ENCODE data around the gene POLR3GL. TPM values are rescaled to one million over a fixed set of nuclear protein-coding genes. Genes with fewer than 3 reads are reported as not detected.

The POLR3GL gene
- 9.9 and 11.5 TPM in 2 replicates for total RNA-seq (2022)
- percentile 68 among the genes with signal in this experiment for Bru-seq, nascent RNA
- BruChase-seq, experiment 1, labeled RNA remaining after a 6-hour chase = percentile 89 among the genes with signal in this experiment
- BruChase-seq, experiment 2, labeled RNA remaining after a 2-hour chase = percentile 73 among the genes with signal in this experiment
- long read RNA-seq, transcript POLR3GL-202 (8 exons, 1,165 nt) = major isoform, 22 of 34 reads
- long read RNA-seq, partial matches to known transcripts = 5 of 34 reads
- long read RNA-seq, other reads (novel, unspliced or antisense) = 3 of 34 reads

- TSS peak; percentile 79 for BruUV-seq (replicated peaks)
- peak; percentile 94 for DNase-seq
- Mint-ChIP-seq H3K9me3 (ENCODE audit: low read depth, unreplicated experiment) (no peaks in the 10 kb centered on the region), H3K27me3 (ENCODE audit: unreplicated experiment) (peaks cover 45% of the 10 kb centered on the region), H3K27ac (ENCODE audit: unreplicated experiment) (peak within 1 kb of the TSS; percentile 74), H3K36me3 (ENCODE audit: insufficient read depth, unreplicated experiment) (peaks cover 27% of the 10 kb centered on the region), H3K4me1 (ENCODE audit: low read depth, unreplicated experiment) (peaks cover 48% of the 10 kb centered on the region), H3K4me3 (ENCODE audit: low read depth, unreplicated experiment) (peak within 1 kb of the TSS; percentile 89)
- TF ChIP-seq CTCF (IDR thresholded peaks at IDR 0.05; ENCODE audit: unreplicated experiment) = no peak
- intact Hi-C loops (cut with micrococcal nuclease; ENCODE audit: unreplicated experiment) = loop anchor here (1.0 to 2.0 kb wide), 2 partner anchors 8 to 38 kb away; partner anchors contain the start of gene RBM8A
- CTCF ChIA-PET = interaction anchor here (0.6 to 2.6 kb wide), 11 partner anchors 13 to 141 kb away, joined by 3 to 20 read pairs (median 3); partner anchors contain the start of genes NUDT17, PIAS3, POLR3C and RBM8A
Measured at GRCh38 chr1:145964328-145965118, at the start of gene POLR3GL, which contains the start of gene ANKRD34A. Gene POLR3GL (plus strand): TSS chr1:145964690. CDS start chr1:145974866, 10,176 bp downstream. Gene ANKRD34A (minus strand): TSS chr1:145964575. CDS start chr1:145961759, 2,816 bp downstream.

DNA sequence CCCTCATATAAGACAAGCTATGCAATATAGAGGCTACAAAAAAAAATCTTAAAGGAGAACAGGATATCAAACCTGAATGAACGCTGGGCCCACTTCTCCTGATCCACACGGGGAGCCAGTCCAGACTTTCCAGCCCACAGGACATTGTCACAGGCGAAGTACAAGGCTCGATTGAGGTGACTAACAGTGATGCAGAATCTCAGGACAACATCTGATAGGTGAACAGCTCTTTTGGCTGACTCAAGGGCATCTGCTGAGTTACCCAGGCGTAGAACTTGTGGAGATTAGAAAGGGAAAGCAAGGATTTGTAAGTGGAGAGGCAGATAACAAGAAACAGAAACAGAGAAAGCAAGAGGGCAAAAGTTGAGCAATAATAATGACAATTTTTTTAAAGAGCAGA is 47.7 kb upstream of the POLR3GL start:
- H3K27me3 Mint-ChIP-seq (ENCODE audit: unreplicated experiment) = no peaks in the 10 kb centered on the region
- BruUV-seq (replicated peaks) = no TSS peak
- H3K4me1 Mint-ChIP-seq (ENCODE audit: low read depth, unreplicated experiment) = peaks cover 15% of the 10 kb centered on the region
- intact Hi-C loops (cut with micrococcal nuclease; ENCODE audit: unreplicated experiment) = no loop called here
- no peak for DNase-seq
- H3K36me3 Mint-ChIP-seq (ENCODE audit: insufficient read depth, unreplicated experiment) = peaks cover 33% of the 10 kb centered on the region
- H3K4me3 Mint-ChIP-seq (ENCODE audit: low read depth, unreplicated experiment) = peak overlapping the region; percentile 74
- no peak overlapping the region for H3K27ac Mint-ChIP-seq (ENCODE audit: unreplicated experiment)
- no peak for TF ChIP-seq CTCF (IDR thresholded peaks at IDR 0.05; ENCODE audit: unreplicated experiment)
- CTCF ChIA-PET = interaction anchor here (0.9 to 1.1 kb wide), 2 partner anchors 11 to 19 kb away, joined by 3 read pairs; partner anchors contain the start of gene RBM8A
- H3K9me3 Mint-ChIP-seq (ENCODE audit: low read depth, unreplicated experiment) = no peaks in the 10 kb centered on the region

- Mint-ChIP-seq H3K4me3 (ENCODE audit: low read depth, unreplicated experiment) (peak overlapping the region; percentile 74), H3K36me3 (ENCODE audit: insufficient read depth, unreplicated experiment) (peaks cover 33% of the 10 kb centered on the region), H3K9me3 (ENCODE audit: low read depth, unreplicated experiment) (no peaks in the 10 kb centered on the region), H3K4me1 (ENCODE audit: low read depth, unreplicated experiment) (peaks cover 15% of the 10 kb centered on the region), H3K27me3 (ENCODE audit: unreplicated experiment) (no peaks in the 10 kb centered on the region), H3K27ac (ENCODE audit: unreplicated experiment) (peak overlapping the region; percentile 78)
- DNase-seq = no peak
- TF ChIP-seq CTCF (IDR thresholded peaks at IDR 0.05; ENCODE audit: unreplicated experiment) = no peak
- no TSS peak for BruUV-seq (replicated peaks)
- intact Hi-C loops (cut with micrococcal nuclease; ENCODE audit: unreplicated experiment) = no loop called here
- CTCF ChIA-PET = no interaction called here
Measured at GRCh38 chr1:145917595-145917994, 46.9 kb upstream of the POLR3GL start.

- intact Hi-C loops (cut with micrococcal nuclease; ENCODE audit: unreplicated experiment) = no loop called here
- peak within 1 kb of the TSS; percentile 74 for H3K4me3 Mint-ChIP-seq (ENCODE audit: low read depth, unreplicated experiment)
- CTCF ChIA-PET = interaction anchor here (0.5 to 2.0 kb wide), 6 partner anchors 9 to 73 kb away, joined by 3 to 18 read pairs (median 6); partner anchors contain the start of genes NUDT17, PIAS3 and RBM8A
- BruUV-seq (replicated peaks) = no TSS peak
- H3K27ac Mint-ChIP-seq (ENCODE audit: unreplicated experiment) = peak within 1 kb of the TSS; percentile 78
- peaks cover 39% of the 10 kb centered on the region for H3K36me3 Mint-ChIP-seq (ENCODE audit: insufficient read depth, unreplicated experiment)
- TF ChIP-seq CTCF (IDR thresholded peaks at IDR 0.05; ENCODE audit: unreplicated experiment) = no peak
- DNase-seq = peak; percentile 90
- no peaks in the 10 kb centered on the region for H3K9me3 Mint-ChIP-seq (ENCODE audit: low read depth, unreplicated experiment)
- H3K4me1 Mint-ChIP-seq (ENCODE audit: low read depth, unreplicated experiment) = peaks cover 15% of the 10 kb centered on the region
- H3K27me3 Mint-ChIP-seq (ENCODE audit: unreplicated experiment) = no peaks in the 10 kb centered on the region
Measured at GRCh38 chr1:145918144-145918991, 46.1 kb upstream of the POLR3GL start, which contains the start of gene PEX11B. Gene PEX11B (minus strand): TSS chr1:145918717. CDS start chr1:145918688, 29 bp downstream.
